ENCODE measurements around the gene UBN1.
"Not testable (repeated sequence)": the region's sequence is repeated elsewhere in the genome, so short reads cannot be mapped to it uniquely, and the experiment has no call there.

The UBN1 gene

DNA sequence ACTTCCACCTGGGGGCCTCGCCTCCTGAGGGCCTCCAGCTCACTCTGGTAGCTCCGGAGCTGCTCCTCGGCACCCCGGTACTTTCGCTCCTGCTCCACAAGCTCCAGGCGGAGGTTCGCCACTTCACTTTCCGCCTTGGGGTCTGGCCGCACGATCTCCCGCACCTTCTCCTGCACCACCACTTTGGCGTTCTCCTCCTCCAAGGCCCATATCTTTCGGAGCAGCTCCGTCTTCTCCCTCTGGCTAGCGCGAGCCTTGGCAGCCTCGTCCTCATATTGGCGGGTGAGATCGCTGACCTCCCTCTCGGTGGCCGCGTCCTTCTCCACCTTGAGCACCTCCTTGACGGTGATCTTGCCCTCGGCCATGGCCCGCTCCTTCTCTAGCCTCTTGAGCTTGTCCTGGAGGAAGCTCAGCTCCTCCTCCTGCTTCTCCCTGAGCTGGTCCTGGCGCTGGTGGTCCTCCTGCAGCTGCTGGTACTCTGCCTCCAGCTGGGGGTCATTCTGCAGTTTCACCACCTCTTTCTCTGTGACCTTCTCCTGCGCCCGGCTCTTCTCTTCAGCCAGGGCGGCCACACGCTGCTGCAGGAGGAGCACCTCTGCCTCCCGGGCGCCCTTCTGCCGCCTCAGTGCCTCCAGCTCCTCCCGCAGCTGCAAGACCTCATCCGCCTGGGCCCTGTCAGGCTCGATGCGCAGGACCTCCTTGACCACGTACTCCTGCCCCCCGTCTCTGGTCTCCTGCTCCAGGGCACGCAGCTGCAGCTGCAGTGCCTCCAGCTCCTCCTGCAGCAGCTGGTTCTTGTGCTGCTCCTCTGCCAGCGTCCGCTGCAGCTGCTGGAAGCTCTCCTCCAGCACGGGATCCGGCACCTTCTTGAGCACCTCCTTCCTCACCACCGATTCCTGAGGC lies 37.9 kb downstream of the UBN1 start:
- DNase-seq (ENCODE audit: low read depth), result no peak

GRCh38 chr16:4886151-4886550 lies 38.9 kb downstream of the UBN1 start:
- DNase-seq (ENCODE audit: low read depth), result no peak

- no peak for DNase-seq (ENCODE audit: low read depth)
These were observed 41.3 kb downstream of the UBN1 start for GRCh38 chr16:4888428-4889135.

- no peak for DNase-seq (ENCODE audit: low read depth)
These were observed 42.7 kb downstream of the UBN1 start for GRCh38 chr16:4890026-4890425.

DNA sequence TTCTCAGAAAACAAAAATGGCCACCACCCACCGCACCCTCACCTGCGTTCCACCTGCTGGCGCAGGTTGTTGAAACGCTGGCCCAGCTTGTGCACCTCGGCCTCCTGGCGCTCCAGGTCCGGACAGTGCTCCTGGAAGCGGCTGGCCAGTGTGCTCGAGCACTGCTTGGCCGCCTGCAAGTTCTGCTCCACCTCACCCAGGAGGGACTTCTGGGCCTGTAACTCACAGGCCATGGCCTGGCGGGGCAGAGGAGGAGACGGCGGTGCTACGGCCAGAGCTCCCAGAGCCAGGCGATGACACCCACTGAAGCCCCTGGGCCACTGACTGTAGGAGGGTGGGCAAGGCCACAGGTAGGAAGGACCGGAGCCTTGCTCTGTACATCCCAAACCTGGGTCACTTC lies 43.4 kb downstream of the UBN1 start:
- DNase-seq (ENCODE audit: low read depth), result no peak

DNA sequence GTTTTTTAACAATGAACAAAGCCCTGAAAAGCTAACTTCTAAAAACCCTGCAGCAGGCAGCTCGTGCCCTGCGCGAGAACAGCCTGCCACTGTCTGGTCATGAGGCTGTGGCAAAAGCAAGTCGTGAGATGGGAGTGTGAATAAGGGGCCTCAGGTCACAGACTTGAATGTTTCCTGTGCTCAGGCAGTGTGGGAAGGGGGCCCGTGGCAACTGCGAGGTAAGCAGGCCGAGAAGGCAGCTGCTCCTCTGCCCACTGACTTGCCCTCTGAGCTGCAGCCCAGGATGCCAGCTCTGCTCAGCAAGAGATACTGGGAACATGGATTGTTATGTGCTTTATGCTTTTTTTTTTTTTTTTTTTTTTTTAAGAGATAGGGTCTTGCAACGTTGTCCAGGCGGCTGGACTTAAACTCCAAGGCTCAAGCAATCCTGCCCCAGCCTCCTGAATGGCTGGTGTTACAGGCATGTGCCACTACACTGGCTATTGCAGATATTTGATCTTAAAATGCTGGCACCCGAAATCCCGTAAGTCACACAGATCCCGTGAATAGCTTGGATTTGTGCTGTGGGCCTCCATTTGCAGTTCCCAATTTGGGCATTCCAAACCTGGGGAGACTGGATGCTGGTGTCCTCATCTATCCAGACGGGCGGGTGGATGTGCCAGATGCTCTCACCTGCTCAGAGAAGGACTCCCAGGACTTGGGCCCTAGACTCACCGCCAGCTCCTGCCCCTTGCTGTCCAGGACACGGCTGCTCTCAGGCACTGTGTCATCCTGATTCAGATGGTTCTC lies 44.0 kb downstream of the UBN1 start:
- DNase-seq (ENCODE audit: low read depth), result no peak

- DNase-seq (ENCODE audit: low read depth), result no peak
These were observed 44.6 kb downstream of the UBN1 start for GRCh38 chr16:4891886-4892216.

DNA sequence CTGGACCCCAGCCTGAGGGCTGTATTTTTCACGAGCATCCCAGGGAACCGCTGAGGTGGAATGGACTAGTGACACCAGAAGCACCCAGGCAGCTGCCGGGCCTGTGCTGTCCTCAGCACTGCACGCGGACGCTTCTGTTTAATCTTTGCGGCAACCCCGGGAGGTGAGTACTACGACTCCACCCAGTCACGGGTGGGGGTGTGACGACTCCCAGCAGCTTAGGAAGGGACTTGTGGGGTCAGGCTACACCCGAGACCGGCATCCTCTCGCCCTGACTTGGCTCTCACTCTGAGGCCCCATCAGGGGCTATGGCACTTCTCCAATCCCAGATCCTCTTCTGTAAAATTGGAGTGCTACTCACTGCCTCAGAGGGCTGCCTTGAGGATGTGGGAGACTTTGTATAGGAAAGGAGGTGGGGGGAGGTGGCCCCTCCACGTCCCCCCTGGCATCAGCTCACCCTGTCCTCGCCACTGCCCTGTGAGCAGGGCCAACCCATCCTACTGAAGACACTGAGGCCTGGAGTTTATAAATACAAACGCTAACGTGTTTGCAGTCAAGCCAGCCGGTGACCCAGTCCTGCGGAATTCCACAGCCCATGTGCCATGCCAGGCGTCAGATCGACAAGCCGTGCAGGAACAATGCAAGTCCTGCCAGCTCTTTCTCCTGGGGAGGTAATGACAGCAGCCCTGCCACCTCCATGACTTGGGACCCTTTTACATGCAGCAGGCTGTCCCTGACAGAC lies 45.3 kb downstream of the UBN1 start:
- no peak for DNase-seq (ENCODE audit: low read depth)

DNA sequence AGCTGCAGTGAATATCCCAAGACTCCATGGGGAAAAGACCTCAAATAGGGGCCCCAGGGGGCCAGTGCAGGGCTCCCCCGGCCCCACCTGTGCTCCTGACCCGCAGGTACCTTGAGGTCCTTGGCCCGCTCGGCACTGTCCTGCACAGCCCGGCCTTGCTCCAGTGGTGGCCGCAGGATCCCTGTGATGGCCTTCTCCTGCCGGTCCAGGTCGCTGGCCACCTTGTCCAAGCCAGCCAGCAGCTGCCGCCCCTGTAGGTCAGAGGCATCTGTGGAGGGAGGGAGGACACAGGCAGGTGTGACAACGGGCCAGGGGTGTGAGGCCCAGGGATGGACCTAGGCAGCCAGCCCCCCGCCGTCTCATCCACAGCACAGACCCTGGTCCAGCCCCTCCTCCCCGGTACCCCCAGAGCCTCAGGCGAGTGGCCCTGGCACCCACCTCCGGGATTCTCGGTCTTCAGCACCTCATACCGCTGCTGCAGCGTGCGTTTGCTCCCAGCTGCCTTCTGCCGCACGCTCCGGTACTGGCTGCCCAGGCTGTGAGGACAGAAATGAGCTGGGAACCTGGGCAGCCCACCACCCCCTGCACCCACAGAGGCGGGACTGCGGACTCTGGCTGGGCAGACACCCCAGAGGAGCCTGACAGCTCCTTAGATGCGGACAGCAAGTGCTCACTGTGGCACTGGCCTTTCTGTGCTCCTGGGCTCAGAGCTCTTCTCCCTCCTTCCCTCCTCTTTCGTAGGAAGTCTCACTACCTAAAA lies 46.0 kb downstream of the UBN1 start:
- no peak for DNase-seq (ENCODE audit: low read depth)

GRCh38 chr16:4894276-4895150 lies 47.2 kb downstream of the UBN1 start:
- no peak for DNase-seq (ENCODE audit: low read depth)

GRCh38 chr16:4895366-4895765 lies 48.1 kb downstream of the UBN1 start:
- no peak for DNase-seq (ENCODE audit: low read depth)

- not testable (repeated sequence) for DNase-seq (ENCODE audit: low read depth)
These were observed 49.5 kb downstream of the UBN1 start for GRCh38 chr16:4896761-4897160.

DNA sequence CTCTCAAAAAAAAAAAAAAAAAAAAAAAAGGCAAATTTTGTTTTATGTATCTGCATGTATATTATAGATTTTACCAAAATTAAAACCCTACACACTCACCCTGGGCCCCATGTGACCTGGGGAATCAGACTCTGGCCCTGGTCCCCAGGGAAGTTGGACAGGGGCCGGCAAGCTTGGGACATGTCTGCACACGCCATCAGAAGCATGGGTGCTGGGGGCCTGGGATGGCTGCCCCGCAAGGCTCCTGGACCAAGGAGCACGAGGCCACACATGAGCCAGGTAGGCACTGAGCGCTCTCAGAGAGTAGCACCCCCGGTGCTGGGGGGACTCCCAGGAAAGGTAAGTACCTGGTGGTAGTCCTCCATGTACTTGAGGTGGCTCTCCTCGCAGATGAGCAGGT lies 50.0 kb downstream of the UBN1 start:
- no peak for DNase-seq (ENCODE audit: low read depth)

- DNase-seq (ENCODE audit: low read depth), result no peak
These were observed 51.7 kb downstream of the UBN1 start for GRCh38 chr16:4898811-4899473.

DNA sequence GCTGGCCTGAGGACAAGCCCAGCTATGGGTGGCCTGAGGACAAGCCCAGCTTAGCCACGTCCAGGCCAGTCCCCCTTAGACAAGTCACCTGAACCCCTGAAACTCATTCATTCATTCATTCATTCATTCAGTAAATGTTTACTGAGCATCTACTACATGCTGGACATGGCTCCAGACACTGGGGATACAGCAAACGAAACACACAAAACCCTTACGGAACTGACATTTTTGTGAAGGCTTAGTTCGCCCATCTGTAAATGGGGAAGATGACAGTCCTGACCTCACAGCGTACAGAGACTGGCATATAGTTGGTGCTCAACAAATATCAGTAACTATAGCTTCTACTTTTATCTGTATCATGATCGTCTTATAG lies 52.2 kb downstream of the UBN1 start:
- no peak for DNase-seq (ENCODE audit: low read depth)

- no peak for DNase-seq (ENCODE audit: low read depth)
These were observed 52.8 kb downstream of the UBN1 start for GRCh38 chr16:4900036-4900435.

GRCh38 chr16:4900750-4901149 lies 53.5 kb downstream of the UBN1 start:
- DNase-seq (ENCODE audit: low read depth), result no peak

DNA sequence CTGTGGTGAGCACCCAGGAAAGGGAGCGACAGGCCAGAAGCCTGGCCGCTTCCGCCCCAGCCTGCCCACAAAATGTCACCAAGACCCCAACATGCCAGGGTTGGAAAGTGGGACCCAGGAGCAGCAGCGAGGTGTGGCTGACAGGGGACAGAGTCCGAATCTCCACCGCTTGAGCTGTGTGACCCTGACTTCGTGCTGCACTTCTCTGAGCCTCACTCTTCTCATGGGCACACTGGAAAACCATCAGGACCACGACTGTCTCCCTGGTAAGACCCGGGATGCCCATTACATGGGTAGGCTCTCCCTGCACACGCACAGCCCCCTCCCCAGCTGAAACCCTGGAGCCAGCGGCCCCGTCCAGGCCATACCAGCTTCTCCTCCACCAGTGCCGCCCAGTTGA lies 54.8 kb downstream of the UBN1 start:
- no peak for DNase-seq (ENCODE audit: low read depth)

DNA sequence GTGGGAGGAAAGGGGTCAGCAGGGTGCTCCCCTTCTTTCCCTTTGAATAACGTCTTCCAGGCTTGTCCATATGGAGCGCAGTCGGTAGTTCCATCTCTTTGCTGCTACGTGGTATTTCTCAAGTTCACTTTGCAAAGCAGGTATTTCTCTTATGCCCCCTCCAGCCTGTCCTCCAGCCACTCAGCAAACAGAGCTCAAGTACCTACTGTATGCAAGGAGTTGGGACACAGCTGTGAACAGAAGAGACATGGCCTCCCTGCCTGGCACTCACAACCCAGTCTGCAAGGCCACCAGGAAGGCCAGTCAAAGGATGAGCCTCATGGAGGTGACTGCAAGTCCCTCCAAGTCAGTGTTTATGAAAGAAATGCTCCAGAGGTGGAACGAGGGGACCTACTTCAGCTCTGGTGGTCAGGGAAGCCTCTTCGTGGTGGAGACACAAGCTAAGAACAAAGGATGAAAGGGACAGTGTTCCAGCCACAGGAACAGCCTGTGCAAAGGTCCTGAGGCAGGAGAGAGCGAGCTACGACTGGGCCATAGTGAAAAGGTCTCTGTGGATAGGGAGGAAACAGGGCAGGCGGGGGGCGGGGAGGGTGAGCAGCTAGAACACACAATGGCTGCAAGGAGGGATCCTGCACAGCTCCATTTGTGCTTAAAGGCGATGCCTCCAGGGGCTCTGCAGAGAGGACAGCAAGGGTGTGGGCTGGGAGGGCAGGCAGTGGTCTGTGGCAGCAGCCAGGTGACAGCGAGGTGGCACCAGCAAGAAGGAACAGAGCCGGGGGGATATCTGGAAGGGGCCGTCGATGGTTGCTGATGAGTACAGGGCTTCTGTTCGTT lies 57.0 kb downstream of the UBN1 start:
- no peak for DNase-seq (ENCODE audit: low read depth)

Data from GM04504 (cell line).